ENCODE results near the gene KRTAP12-1.

KRTAP12-1 gene

DNA sequence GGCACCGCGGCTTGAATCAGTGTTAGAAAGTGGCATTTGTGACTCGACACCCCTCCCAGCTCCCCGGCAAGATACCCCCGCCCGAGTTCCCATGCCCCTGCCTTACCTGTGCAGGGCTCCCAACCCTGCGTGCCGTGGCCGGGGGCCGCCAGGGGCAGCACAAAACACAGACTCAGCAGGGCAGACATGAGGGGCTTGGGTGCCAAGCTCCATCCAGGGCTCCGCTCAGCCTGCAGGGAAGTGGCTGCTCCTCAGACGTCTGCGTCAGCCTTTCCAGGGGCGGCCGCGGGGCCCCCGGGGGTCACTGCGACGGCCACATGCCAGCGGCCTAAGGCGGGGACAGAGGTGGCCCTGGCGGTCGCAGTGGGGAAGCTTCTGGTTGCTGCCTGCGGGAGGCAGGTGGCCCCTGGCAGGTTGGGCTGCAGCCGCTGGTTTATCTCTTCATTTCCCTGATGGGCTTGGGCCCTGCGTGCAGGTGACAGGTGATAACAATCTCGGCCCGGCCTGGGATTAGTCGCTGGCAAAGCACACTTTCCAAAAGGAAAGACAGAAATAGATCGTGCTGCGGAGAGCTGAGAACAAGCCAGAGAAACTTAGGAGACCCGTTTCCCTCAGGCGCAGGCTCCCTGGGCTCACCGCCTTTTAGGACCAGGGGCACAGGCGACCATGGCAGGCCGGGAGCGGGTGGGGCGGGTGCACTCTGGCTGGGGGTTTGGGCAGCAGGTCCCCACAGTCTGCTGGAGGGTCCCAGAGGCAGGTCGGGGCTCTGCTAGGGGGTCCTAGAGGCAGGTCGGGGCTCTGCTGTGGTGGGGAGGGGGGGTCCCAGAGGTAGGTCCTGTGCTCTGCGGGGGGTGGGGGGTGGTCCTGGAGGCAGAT is 29.6 kb upstream of the KRTAP12-1 start, which contains the start of gene TSPEAR:
Gene TSPEAR (minus strand): TSS at position 246 of the 876 bp plus-strand sequence. CDS start 58 bp downstream, at position 188.
- DNase-seq (ENCODE audit: low read depth): no peak
- no peak within 1 kb of the TSS for H3K4me3 ChIP-seq (ENCODE audit: low read depth, low read length)
- no peak for TF ChIP-seq MYC (IDR thresholded peaks at IDR 0.05; ENCODE audit: low read depth, low read length)
- TF ChIP-seq POLR2A (IDR thresholded peaks at IDR 0.05; ENCODE audit: extremely low read depth, insufficient read length): no peak
- TF ChIP-seq MAX (IDR thresholded peaks at IDR 0.05; ENCODE audit: low read depth, low read length): no peak
- TF ChIP-seq, protein P1, sequence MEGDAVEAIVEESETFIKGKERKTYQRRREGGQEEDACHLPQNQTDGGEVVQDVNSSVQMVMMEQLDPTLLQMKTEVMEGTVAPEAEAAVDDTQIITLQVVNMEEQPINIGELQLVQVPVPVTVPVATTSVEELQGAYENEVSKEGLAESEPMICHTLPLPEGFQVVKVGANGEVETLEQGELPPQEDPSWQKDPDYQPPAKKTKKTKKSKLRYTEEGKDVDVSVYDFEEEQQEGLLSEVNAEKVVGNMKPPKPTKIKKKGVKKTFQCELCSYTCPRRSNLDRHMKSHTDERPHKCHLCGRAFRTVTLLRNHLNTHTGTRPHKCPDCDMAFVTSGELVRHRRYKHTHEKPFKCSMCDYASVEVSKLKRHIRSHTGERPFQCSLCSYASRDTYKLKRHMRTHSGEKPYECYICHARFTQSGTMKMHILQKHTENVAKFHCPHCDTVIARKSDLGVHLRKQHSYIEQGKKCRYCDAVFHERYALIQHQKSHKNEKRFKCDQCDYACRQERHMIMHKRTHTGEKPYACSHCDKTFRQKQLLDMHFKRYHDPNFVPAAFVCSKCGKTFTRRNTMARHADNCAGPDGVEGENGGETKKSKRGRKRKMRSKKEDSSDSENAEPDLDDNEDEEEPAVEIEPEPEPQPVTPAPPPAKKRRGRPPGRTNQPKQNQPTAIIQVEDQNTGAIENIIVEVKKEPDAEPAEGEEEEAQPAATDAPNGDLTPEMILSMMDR (IDR thresholded peaks at IDR 0.05; ENCODE audit: low read depth, low read length): no peak

- DNase-seq (ENCODE audit: low read depth): no peak
- no peak for TF ChIP-seq MAX (IDR thresholded peaks at IDR 0.05; ENCODE audit: low read depth, low read length)
- TF ChIP-seq MYC (IDR thresholded peaks at IDR 0.05; ENCODE audit: low read depth, low read length): no peak
- no peak for TF ChIP-seq POLR2A (IDR thresholded peaks at IDR 0.05; ENCODE audit: extremely low read depth, insufficient read length)
- TF ChIP-seq, protein P1 (IDR thresholded peaks at IDR 0.05; ENCODE audit: low read depth, low read length): no peak
- H3K4me3 ChIP-seq (ENCODE audit: low read depth, low read length): no peak overlapping the region
These were observed 28.9 kb upstream of the KRTAP12-1 start for GRCh38 chr21:44710756-44711326.

DNA sequence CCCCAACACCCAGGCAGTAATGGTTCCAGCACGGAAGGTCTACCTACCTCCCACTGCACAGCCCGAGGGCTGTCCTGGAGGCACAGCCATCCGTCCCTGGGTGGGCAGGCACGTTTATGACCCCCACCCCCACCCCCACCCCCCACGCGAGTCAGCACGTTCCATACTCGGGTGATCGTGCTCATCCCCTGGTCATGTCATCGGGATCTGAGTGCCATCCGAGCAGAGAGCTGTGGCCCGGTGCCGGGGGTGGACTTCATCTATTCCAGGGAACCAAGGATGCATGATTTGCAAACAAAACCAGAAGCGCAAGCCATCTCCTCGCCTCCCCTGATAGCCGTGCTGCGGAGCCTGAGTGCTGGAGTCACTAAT is 28.3 kb upstream of the KRTAP12-1 start:
- DNase-seq (ENCODE audit: low read depth): no peak
- TF ChIP-seq MYC (IDR thresholded peaks at IDR 0.05; ENCODE audit: low read depth, low read length) (no peak), POLR2A (IDR thresholded peaks at IDR 0.05; ENCODE audit: extremely low read depth, insufficient read length) (no peak), MAX (IDR thresholded peaks at IDR 0.05; ENCODE audit: low read depth, low read length) (no peak)
- TF ChIP-seq, protein P1 (IDR thresholded peaks at IDR 0.05; ENCODE audit: low read depth, low read length): no peak
- H3K4me3 ChIP-seq (ENCODE audit: low read depth, low read length): no peak overlapping the region

- DNase-seq (ENCODE audit: low read depth): no peak
- no peak overlapping the region for H3K4me3 ChIP-seq (ENCODE audit: low read depth, low read length)
- TF ChIP-seq POLR2A (IDR thresholded peaks at IDR 0.05; ENCODE audit: extremely low read depth, insufficient read length) (no peak), MYC (IDR thresholded peaks at IDR 0.05; ENCODE audit: low read depth, low read length) (no peak), MAX (IDR thresholded peaks at IDR 0.05; ENCODE audit: low read depth, low read length) (no peak)
- TF ChIP-seq, protein P1 (IDR thresholded peaks at IDR 0.05; ENCODE audit: low read depth, low read length): no peak
These were observed 27.7 kb upstream of the KRTAP12-1 start for GRCh38 chr21:44709426-44710293.

GRCh38 chr21:44708866-44709425 is 27.0 kb upstream of the KRTAP12-1 start:
- no peak overlapping the region for H3K4me3 ChIP-seq (ENCODE audit: low read depth, low read length)
- peak; percentile 41 for DNase-seq (ENCODE audit: low read depth)

More at GRCh38 chr21:44708866-44709425, 27.0 kb upstream of the KRTAP12-1 start:
- TF ChIP-seq MYC (IDR thresholded peaks at IDR 0.05; ENCODE audit: low read depth, low read length) (no peak), POLR2A (IDR thresholded peaks at IDR 0.05; ENCODE audit: extremely low read depth, insufficient read length) (no peak), MAX (IDR thresholded peaks at IDR 0.05; ENCODE audit: low read depth, low read length) (no peak)
- TF ChIP-seq, protein P1 (IDR thresholded peaks at IDR 0.05; ENCODE audit: low read depth, low read length): no peak
